ENCODE measurements around the gene SNX14. TPM values are rescaled to one million over a fixed set of nuclear protein-coding genes. Genes with fewer than 3 reads are reported as not detected.

Gene SNX14
- total RNA-seq, 1 donor from 2014 or later, result 89.5 TPM

Other genes starting within 250 kb of the SNX14 start
- 76.1 and 77.4 TPM in 2 replicates for gene NT5E, start 143.8 kb downstream of the SNX14 start, total RNA-seq
- gene SYNCRIP, start 49.0 kb upstream of the SNX14 start, total RNA-seq, result 122 and 136 TPM in 2 replicates

Measured in astrocyte (in vitro differentiated cells and primary cell).